Measurements from ENCODE around the gene SLC2A3. TPM values are rescaled to one million over a fixed set of nuclear protein-coding genes. Genes with fewer than 3 reads are reported as not detected.
"Not testable (repeated sequence)": the region's sequence is repeated elsewhere in the genome, so short reads cannot be mapped to it uniquely, and the experiment has no call there.

SLC2A3 gene
- total and polyA plus RNA-seq, 2 experiments from 2014 or later, result 199 to 388 TPM

DNA sequence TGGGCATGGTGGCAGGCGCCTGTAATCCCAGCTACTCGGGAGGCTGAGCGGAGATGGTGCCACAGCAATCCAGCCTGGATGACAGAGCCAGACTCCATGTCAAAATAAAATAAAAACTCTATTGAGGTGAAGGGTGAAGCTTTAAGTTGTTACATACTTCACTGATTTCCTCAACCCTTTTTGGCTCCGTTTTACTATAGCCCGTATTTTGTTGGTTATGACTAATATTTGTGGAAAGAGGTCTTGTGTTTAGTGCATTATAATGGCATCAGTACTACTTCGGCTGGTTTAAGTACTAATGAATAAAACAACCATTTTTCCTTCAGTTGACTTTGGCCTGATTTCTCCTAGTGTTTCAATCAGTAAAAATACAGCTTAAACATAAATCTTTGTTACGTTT, 36.2 kb downstream of the SLC2A3 start (continued):
- TF ChIP-seq ZNF331 (CRISPR knock-in tag; IDR thresholded peaks at IDR 0.05; ENCODE audit: low read depth) (no peak), STAT1 (IDR thresholded peaks at IDR 0.05; ENCODE audit: unreplicated experiment) (no peak), ZNF114 (CRISPR knock-in tag; IDR thresholded peaks at IDR 0.05) (no peak)

DNA sequence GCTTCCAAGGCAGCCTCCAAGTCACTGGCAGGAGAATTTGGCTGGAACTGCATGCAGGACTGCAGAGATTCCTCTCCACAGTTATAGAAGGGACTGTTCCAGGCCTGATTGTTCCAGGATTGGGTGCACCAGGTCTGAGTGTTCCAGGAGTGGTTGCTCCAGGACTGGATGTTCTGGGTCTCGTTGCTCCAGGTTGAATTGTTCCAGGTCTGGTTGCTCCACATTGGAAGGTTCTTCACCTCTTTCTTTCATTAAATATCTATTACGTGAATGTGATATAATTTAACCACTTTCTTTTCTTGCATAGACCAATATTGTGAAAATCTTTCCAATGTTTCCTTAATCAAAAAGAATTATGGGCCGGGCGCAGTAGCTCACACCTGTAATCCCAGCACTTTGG, 39.3 kb downstream of the SLC2A3 start:
- not testable (repeated sequence) for H3K79me2 ChIP-seq (replicated peaks; ENCODE audit: insufficient read depth); H3K27me3 Mint-ChIP-seq (ENCODE audit: insufficient read depth, low read depth, poor library complexity); H4K20me1 ChIP-seq (replicated peaks; ENCODE audit: insufficient read depth); H3F3A ChIP-seq (replicated peaks; ENCODE audit: low read depth); DNase-seq (ENCODE audit: low spot score); H3K27ac Mint-ChIP-seq; H3K4me3 Mint-ChIP-seq; H3K9me3 Mint-ChIP-seq; H3K4me3 ChIP-seq; H3K4me2 ChIP-seq; H2AFZ ChIP-seq; H3K27ac ChIP-seq (ENCODE audit: low read depth); H3K9me2 ChIP-seq (ENCODE audit: insufficient read depth); ATAC-seq; H3K4me1 ChIP-seq (ENCODE audit: insufficient read depth); H3K27me3 ChIP-seq (ENCODE audit: insufficient read depth); H3K36me3 ChIP-seq (ENCODE audit: insufficient read depth)
- Mint-ChIP-seq H3K36me3 (ENCODE audit: low read depth) (peaks cover 16% of the 10 kb centered on the region; the same call in 2 of the 3 replicates), H3K4me1 (peaks cover 12% of the 10 kb centered on the region)

DNA sequence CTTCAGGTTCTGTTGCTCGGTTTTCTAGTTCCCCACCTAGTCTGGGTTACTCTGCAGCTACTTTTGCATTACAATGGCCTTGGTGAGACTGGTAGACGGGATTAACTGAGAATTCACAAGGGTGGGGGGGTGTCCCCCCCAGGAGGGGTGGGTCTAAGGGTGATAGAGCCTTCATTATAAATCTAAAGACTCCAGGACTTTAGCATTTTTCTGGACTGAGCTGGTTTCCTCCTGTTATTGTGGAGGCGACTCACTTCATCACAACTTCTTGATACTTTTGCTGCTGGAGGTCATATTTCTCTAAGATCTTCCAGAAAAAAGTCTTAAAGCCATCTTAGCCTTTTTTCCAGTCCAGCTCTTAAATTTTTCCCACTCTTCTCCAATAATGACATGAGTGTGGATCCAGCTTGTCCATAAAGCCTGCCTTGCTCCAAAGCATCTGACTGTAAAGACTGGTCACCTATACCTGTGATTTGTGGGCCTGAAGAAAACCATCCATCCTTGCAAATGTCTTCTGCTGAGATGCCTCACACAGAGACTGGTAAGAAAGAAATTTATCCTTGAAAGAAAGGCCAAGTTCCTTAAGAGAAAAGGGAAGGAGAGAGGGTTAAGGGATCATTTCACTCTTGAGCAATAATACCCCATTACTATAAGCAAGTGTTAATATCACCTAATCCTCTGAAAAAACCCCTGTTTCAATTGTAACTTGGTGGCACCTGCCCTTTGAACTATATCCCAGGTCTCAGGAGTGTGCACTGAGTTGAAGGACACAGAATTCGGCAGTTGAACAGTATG, 43.6 kb downstream of the SLC2A3 start:
- H3K27me3 Mint-ChIP-seq (ENCODE audit: insufficient read depth, low read depth, poor library complexity), result peaks cover 8% of the 10 kb centered on the region
- ATAC-seq (peak; percentile 64), DNase-seq (ENCODE audit: low spot score) (no peak)
- peak overlapping the region; percentile 64 for H3K4me2 ChIP-seq
- no peak overlapping the region; the same call in 1 of the 2 replicates for H2AFZ ChIP-seq
- no peaks in the 10 kb centered on the region for H3K79me2 ChIP-seq (replicated peaks; ENCODE audit: insufficient read depth)
- peak overlapping the region; percentile 78 for H3K27ac ChIP-seq (ENCODE audit: low read depth)
- H3F3A ChIP-seq (replicated peaks; ENCODE audit: low read depth), result no peaks in the 10 kb centered on the region
- H3K4me3 Mint-ChIP-seq, result peak overlapping the region; percentile 6; the same call in 1 of the 3 replicates
- H3K36me3 Mint-ChIP-seq (ENCODE audit: low read depth), result peaks cover 1% of the 10 kb centered on the region
- no peaks in the 10 kb centered on the region; the same call in 2 of the 3 replicates for H3K9me3 Mint-ChIP-seq
- TF ChIP-seq CREB1 (CRISPR knock-in tag; IDR thresholded peaks at IDR 0.05; ENCODE audit: low read depth), result no peak
- TF ChIP-seq POLR2AphosphoS5 (IDR thresholded peaks at IDR 0.05; ENCODE audit: low read depth), result no peak
- no peak for TF ChIP-seq JUNB (IDR thresholded peaks at IDR 0.05; ENCODE audit: unreplicated experiment)
- no peaks in the 10 kb centered on the region for H3K27me3 ChIP-seq (ENCODE audit: insufficient read depth)
- H3K36me3 ChIP-seq (ENCODE audit: insufficient read depth), result no peaks in the 10 kb centered on the region
- H3K9me2 ChIP-seq (ENCODE audit: insufficient read depth), result peaks cover 5% of the 10 kb centered on the region; the same call in 1 of the 2 replicates
- H3K4me1 ChIP-seq (ENCODE audit: insufficient read depth), result peaks cover 28% of the 10 kb centered on the region
- no peak overlapping the region for H3K27ac Mint-ChIP-seq
- no peak overlapping the region for H3K4me3 ChIP-seq
- no peaks in the 10 kb centered on the region for H4K20me1 ChIP-seq (replicated peaks; ENCODE audit: insufficient read depth)
- H3K4me1 Mint-ChIP-seq, result peaks cover 21% of the 10 kb centered on the region

DNA sequence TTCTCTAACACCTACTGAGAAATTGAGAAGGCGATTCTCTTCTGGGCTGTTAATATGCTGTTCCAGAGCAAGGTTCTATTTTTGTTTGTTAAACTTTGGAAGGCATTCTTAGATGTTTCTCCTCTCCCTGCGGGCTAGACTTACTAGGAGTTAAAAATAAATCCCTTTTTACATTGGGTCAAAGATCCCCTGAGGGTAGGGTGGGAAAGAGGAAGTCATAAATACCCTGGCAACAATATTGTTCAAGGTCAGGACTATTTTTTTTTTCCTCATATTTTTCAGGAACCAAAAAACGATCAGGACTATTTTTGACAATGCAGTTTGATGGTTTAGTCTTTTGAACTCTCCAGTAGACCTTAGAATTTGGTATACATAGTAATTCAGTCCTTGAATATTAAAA, 51.3 kb downstream of the SLC2A3 start:
- Histone ChIP-seq H3K27ac (ENCODE audit: low read depth) (no peak overlapping the region), H3K4me2 (no peak overlapping the region), H2AFZ (no peak overlapping the region), H4K20me1 (replicated peaks; ENCODE audit: insufficient read depth) (no peaks in the 10 kb centered on the region), H3K9me2 (ENCODE audit: insufficient read depth) (peaks cover 6% of the 10 kb centered on the region; the same call in 1 of the 2 replicates), H3K79me2 (replicated peaks; ENCODE audit: insufficient read depth) (no peaks in the 10 kb centered on the region), H3K4me1 (ENCODE audit: insufficient read depth) (0 out of 2 replicates have a peak, but pooled peaks cover 3% of the 10 kb centered on the region), H3F3A (replicated peaks; ENCODE audit: low read depth) (no peaks in the 10 kb centered on the region), H3K27me3 (ENCODE audit: insufficient read depth) (no peaks in the 10 kb centered on the region), H3K36me3 (ENCODE audit: insufficient read depth) (no peaks in the 10 kb centered on the region), H3K4me3 (no peak overlapping the region)
- TF ChIP-seq, protein P1, sequence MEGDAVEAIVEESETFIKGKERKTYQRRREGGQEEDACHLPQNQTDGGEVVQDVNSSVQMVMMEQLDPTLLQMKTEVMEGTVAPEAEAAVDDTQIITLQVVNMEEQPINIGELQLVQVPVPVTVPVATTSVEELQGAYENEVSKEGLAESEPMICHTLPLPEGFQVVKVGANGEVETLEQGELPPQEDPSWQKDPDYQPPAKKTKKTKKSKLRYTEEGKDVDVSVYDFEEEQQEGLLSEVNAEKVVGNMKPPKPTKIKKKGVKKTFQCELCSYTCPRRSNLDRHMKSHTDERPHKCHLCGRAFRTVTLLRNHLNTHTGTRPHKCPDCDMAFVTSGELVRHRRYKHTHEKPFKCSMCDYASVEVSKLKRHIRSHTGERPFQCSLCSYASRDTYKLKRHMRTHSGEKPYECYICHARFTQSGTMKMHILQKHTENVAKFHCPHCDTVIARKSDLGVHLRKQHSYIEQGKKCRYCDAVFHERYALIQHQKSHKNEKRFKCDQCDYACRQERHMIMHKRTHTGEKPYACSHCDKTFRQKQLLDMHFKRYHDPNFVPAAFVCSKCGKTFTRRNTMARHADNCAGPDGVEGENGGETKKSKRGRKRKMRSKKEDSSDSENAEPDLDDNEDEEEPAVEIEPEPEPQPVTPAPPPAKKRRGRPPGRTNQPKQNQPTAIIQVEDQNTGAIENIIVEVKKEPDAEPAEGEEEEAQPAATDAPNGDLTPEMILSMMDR (conservative IDR thresholded peaks at IDR 0.05; ENCODE audit: low read depth in 2 of 2), result no peak
- no peak for TF ChIP-seq POLR2AphosphoS5 (IDR thresholded peaks at IDR 0.05; ENCODE audit: low read depth)
- peaks cover 6% of the 10 kb centered on the region for H3K36me3 Mint-ChIP-seq (ENCODE audit: low read depth)
- ATAC-seq (no peak), DNase-seq (ENCODE audit: low spot score) (no peak)
- H3K27me3 Mint-ChIP-seq (ENCODE audit: insufficient read depth, low read depth, poor library complexity), result peaks cover 5% of the 10 kb centered on the region
- no peak overlapping the region for H3K4me3 Mint-ChIP-seq
- H3K4me1 Mint-ChIP-seq, result peaks cover 5% of the 10 kb centered on the region
- no peaks in the 10 kb centered on the region; the same call in 2 of the 3 replicates for H3K9me3 Mint-ChIP-seq
- H3K27ac Mint-ChIP-seq, result no peak overlapping the region

DNA sequence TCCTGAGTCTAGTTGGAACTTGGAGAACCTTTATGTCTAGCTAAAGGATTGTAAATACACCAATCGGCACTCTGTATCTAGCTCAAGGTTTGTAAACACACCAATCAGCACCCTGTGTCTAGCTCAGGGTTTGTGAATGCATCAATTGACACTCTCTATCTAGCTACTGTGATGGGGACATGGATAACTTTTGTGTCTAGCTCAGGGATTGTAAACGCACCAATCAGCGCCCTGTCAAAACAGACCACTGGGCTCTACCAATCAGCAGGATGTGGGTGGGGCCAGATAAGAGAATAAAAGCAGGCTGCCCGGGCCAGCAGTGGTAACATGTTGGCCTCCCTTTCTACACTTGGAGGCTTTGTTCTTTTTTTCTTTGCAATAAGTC, 54.3 kb downstream of the SLC2A3 start:
- H3K27ac Mint-ChIP-seq; H3K79me2 ChIP-seq (replicated peaks; ENCODE audit: insufficient read depth); H3K27me3 Mint-ChIP-seq (ENCODE audit: insufficient read depth, low read depth, poor library complexity); H3K27ac ChIP-seq (ENCODE audit: low read depth); H3K4me2 ChIP-seq; H3F3A ChIP-seq (replicated peaks; ENCODE audit: low read depth); H3K4me1 ChIP-seq (ENCODE audit: insufficient read depth); ATAC-seq; H3K4me1 Mint-ChIP-seq; H3K36me3 Mint-ChIP-seq (ENCODE audit: low read depth); H2AFZ ChIP-seq; H3K27me3 ChIP-seq (ENCODE audit: insufficient read depth); H3K4me3 Mint-ChIP-seq; DNase-seq (ENCODE audit: low spot score); H3K9me2 ChIP-seq (ENCODE audit: insufficient read depth); H4K20me1 ChIP-seq (replicated peaks; ENCODE audit: insufficient read depth); H3K4me3 ChIP-seq; H3K9me3 Mint-ChIP-seq; H3K36me3 ChIP-seq (ENCODE audit: insufficient read depth): not testable (repeated sequence)
